Stimulated activated naive CD8-positive, alpha-beta T cell treated with anti-CD3 and anti-CD28 coated beads, Interleukin-15, amount 100 ng/mL, for 72 hours (primary cell): ENCODE measurements around the gene EXOC7.
"Not testable (repeated sequence)": the region's sequence is repeated elsewhere in the genome, so short reads cannot be mapped to it uniquely, and the experiment has no call there.

ENCODE experiments used
- ATAC-seq: fragments of 150-1000 bp; cut with Tn5 transposase; 2 replicates; pipeline ENCODE4 v1.10.0; 2021; ENCODE audit warnings: mild to moderate bottlenecking, moderate library complexity
- DNase-seq, 2 donors: peaks; one replicate each; pipeline ENCODE4 v3.0.0; 2021 to 2022
- H3K27ac Mint-ChIP-seq, 2 donors: one replicate each; pipeline ENCODE4 v1.8.0; 2022; ENCODE audit warnings: mild to moderate bottlenecking in 2 of 2, mixed read lengths in 2 of 2, moderate library complexity in 2 of 2
- H3K27me3 Mint-ChIP-seq: one replicate; pipeline ENCODE4 v1.8.0; 2022; ENCODE audit warnings: mixed read lengths
- H3K4me1 Mint-ChIP-seq: one replicate; pipeline ENCODE4 v1.8.0; 2022; ENCODE audit warnings: mild to moderate bottlenecking, mixed read lengths
- H3K4me3 Mint-ChIP-seq, 2 donors: one replicate each; pipeline ENCODE4 v1.8.0; 2022; ENCODE audit warnings: mild to moderate bottlenecking in 2 of 2, mixed read lengths in 2 of 2, moderate library complexity in 1 of 2
- H3K9me3 Mint-ChIP-seq, 2 donors: one replicate each; pipeline ENCODE4 v1.8.0; 2022; ENCODE audit warnings: mixed read lengths in 2 of 2

Gene EXOC7

GRCh38 chr17:76053246-76054111 is 50.1 kb downstream of the EXOC7 start:
- Mint-ChIP-seq H3K4me3 (no peak overlapping the region), H3K27me3 (no peaks in the 10 kb centered on the region), H3K4me1 (peaks cover 46% of the 10 kb centered on the region), H3K9me3 (no peaks in the 10 kb centered on the region), H3K27ac (peak overlapping the region; percentile 52 to 67)
- no peak for DNase-seq
- no peak for ATAC-seq

- Mint-ChIP-seq H3K4me3 (no peak overlapping the region), H3K9me3 (no peaks in the 10 kb centered on the region), H3K4me1 (peaks cover 46% of the 10 kb centered on the region), H3K27me3 (no peaks in the 10 kb centered on the region), H3K27ac (no peak overlapping the region)
- no peak for ATAC-seq
- no peak for DNase-seq
These were observed 52.0 kb downstream of the EXOC7 start for GRCh38 chr17:76051561-76051960.

- Mint-ChIP-seq H3K4me3 (no peak overlapping the region), H3K27ac (peak overlapping the region in 1 of 2 donors; percentile 12)
- no peak for ATAC-seq
These were observed 52.8 kb downstream of the EXOC7 start for GRCh38 chr17:76050538-76051467.

GRCh38 chr17:76049836-76050537 is 53.6 kb downstream of the EXOC7 start:
- H3K4me3 Mint-ChIP-seq, result no peak overlapping the region
- no peak for ATAC-seq
- no peaks in the 10 kb centered on the region for H3K9me3 Mint-ChIP-seq
- H3K4me1 Mint-ChIP-seq, result peaks cover 39% of the 10 kb centered on the region
- H3K27me3 Mint-ChIP-seq, result no peaks in the 10 kb centered on the region
- peak overlapping the region in 1 of 2 donors; percentile 6 for H3K27ac Mint-ChIP-seq
- DNase-seq, result no peak

More at GRCh38 chr17:76050538-76051467, 52.8 kb downstream of the EXOC7 start:
- H3K4me1 Mint-ChIP-seq, result peaks cover 40% of the 10 kb centered on the region
- H3K9me3 Mint-ChIP-seq, result no peaks in the 10 kb centered on the region
- no peaks in the 10 kb centered on the region for H3K27me3 Mint-ChIP-seq
- no peak for DNase-seq

- H3K27me3 Mint-ChIP-seq, result no peaks in the 10 kb centered on the region
- no peaks in the 10 kb centered on the region for H3K9me3 Mint-ChIP-seq
- ATAC-seq (no peak), DNase-seq (no peak)
- H3K4me1 Mint-ChIP-seq, result peaks cover 37% of the 10 kb centered on the region
- H3K4me3 Mint-ChIP-seq, result no peak overlapping the region
- H3K27ac Mint-ChIP-seq, result no peak overlapping the region
These were observed 54.3 kb downstream of the EXOC7 start for GRCh38 chr17:76049239-76049638.

- no peak overlapping the region for H3K27ac Mint-ChIP-seq
- DNase-seq (no peak), ATAC-seq (no peak)
- peaks cover 32% of the 10 kb centered on the region for H3K4me1 Mint-ChIP-seq
- H3K9me3 Mint-ChIP-seq, result no peaks in the 10 kb centered on the region
- no peak overlapping the region for H3K4me3 Mint-ChIP-seq
- H3K27me3 Mint-ChIP-seq, result no peaks in the 10 kb centered on the region
These were observed 54.9 kb downstream of the EXOC7 start for GRCh38 chr17:76048711-76049110.

GRCh38 chr17:76048025-76048605 is 55.5 kb downstream of the EXOC7 start:
- ATAC-seq (no peak), DNase-seq (no peak)
- peak overlapping the region in 1 of 2 donors; percentile 58 for H3K27ac Mint-ChIP-seq
- H3K27me3 Mint-ChIP-seq, result no peaks in the 10 kb centered on the region
- H3K4me1 Mint-ChIP-seq, result peaks cover 26% of the 10 kb centered on the region
- H3K9me3 Mint-ChIP-seq, result no peaks in the 10 kb centered on the region
- no peak overlapping the region for H3K4me3 Mint-ChIP-seq

GRCh38 chr17:76046064-76046463 is 57.5 kb downstream of the EXOC7 start:
- Mint-ChIP-seq H3K4me3 (no peak overlapping the region), H3K27me3 (no peaks in the 10 kb centered on the region), H3K4me1 (peaks cover 20% of the 10 kb centered on the region), H3K27ac (no peak overlapping the region), H3K9me3 (no peaks in the 10 kb centered on the region)
- no peak for ATAC-seq
- no peak for DNase-seq

- ATAC-seq, H3K4me3 Mint-ChIP-seq, H3K9me3 Mint-ChIP-seq, H3K4me1 Mint-ChIP-seq, DNase-seq, H3K27me3 Mint-ChIP-seq: not testable (repeated sequence)
- H3K27ac Mint-ChIP-seq, result peak overlapping the region in 1 of 2 donors; percentile 68
These were observed 59.0 kb downstream of the EXOC7 start for GRCh38 chr17:76044475-76045007.

GRCh38 chr17:76042868-76043267 is 60.7 kb downstream of the EXOC7 start:
- not testable (repeated sequence) for H3K27me3 Mint-ChIP-seq, H3K4me1 Mint-ChIP-seq, DNase-seq, H3K9me3 Mint-ChIP-seq, H3K4me3 Mint-ChIP-seq, ATAC-seq
- H3K27ac Mint-ChIP-seq, result peak overlapping the region in 1 of 2 donors; percentile 48

GRCh38 chr17:76040376-76040775 is 63.2 kb downstream of the EXOC7 start:
- Mint-ChIP-seq H3K27me3 (no peaks in the 10 kb centered on the region), H3K4me3 (no peak overlapping the region)
- ATAC-seq, result no peak

GRCh38 chr17:76039121-76039520 is 64.5 kb downstream of the EXOC7 start:
- no peaks in the 10 kb centered on the region for H3K27me3 Mint-ChIP-seq
- H3K9me3 Mint-ChIP-seq, result no peaks in the 10 kb centered on the region
- H3K27ac Mint-ChIP-seq, result no peak overlapping the region
- no peak overlapping the region for H3K4me3 Mint-ChIP-seq
- no peak for DNase-seq
- peaks cover 24% of the 10 kb centered on the region for H3K4me1 Mint-ChIP-seq
- ATAC-seq, result no peak

More at GRCh38 chr17:76040376-76040775, 63.2 kb downstream of the EXOC7 start:
- Mint-ChIP-seq H3K27ac (peak overlapping the region in 1 of 2 donors; percentile 11), H3K9me3 (no peaks in the 10 kb centered on the region), H3K4me1 (peaks cover 17% of the 10 kb centered on the region)
- no peak for DNase-seq

- Mint-ChIP-seq H3K4me1 (peaks cover 24% of the 10 kb centered on the region), H3K27ac (no peak overlapping the region), H3K27me3 (no peaks in the 10 kb centered on the region), H3K9me3 (no peaks in the 10 kb centered on the region), H3K4me3 (no peak overlapping the region)
- DNase-seq, result no peak
- no peak for ATAC-seq
These were observed 65.5 kb downstream of the EXOC7 start for GRCh38 chr17:76038050-76038449.

- DNase-seq, result no peak
- no peaks in the 10 kb centered on the region for H3K27me3 Mint-ChIP-seq
These were observed 66.9 kb downstream of the EXOC7 start for GRCh38 chr17:76036497-76037261.

More at GRCh38 chr17:76036497-76037261, 66.9 kb downstream of the EXOC7 start:
- Mint-ChIP-seq H3K4me3 (no peak overlapping the region), H3K9me3 (no peaks in the 10 kb centered on the region), H3K4me1 (peaks cover 24% of the 10 kb centered on the region), H3K27ac (peak overlapping the region in 1 of 2 donors; percentile 59)
- ATAC-seq, result no peak
